NCI-H146 treated with DMSO at 0.1 percent for 48 hours (cell line): ENCODE data around the gene GSTP1.
A peak's percentile ranks its signal among the peaks of the same experiment; 100 is the strongest.
"Not testable (repeated sequence)": the region's sequence is repeated elsewhere in the genome, so short reads cannot be mapped to it uniquely, and the experiment has no call there.

Experiments used
- DNase-seq: peaks from one replicate; lab custom pipeline; 2025; ENCODE audit not compliant: unreplicated experiment; lab: John Stamatoyannopoulos, UW

GSTP1 gene

DNA sequence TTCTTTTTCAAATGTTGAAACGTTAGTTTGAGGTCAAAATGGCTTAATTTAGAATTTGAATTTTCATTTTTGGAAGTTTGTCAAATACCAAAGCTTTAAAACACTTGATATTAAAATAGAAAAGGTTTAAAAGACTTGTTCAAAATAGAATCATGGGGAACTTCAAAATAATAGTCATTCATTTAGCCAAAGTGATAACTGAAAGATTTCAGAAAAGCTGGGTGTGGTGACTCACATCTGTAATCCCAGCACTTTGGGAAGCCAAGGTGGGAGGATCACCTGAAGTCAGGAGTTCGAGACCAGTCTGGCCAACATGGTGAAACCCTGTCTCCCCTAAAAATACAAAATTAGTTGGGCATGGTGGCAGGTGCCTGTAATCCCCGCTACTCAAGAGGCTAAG, 10.9 kb downstream of the GSTP1 start:
- no peak for DNase-seq

DNA sequence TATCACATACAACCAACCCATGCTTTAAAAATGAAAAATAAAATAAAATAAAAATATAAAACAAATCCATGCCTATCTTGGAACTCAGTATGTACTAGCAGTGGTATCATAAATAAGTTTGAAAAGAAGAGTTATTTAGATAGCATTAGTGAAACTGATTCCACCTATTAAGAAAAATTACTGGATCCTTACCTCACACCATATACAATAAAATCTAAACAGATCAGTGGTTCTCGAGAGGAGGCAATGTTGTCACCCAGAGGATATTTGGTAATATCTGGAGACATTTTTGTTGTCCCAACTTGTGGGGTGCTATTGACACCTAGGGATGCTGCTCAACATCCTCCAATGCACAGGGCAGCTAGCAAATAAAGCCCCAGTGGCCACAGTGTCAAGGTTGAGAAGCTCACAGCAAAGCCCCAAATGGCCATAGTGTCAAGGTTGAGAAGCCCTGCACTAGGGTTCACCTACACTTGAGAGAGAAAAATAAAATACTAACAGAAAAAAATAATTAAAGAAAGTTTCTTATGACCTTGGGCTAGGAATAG, 13.2 kb downstream of the GSTP1 start:
- DNase-seq = no peak

DNA sequence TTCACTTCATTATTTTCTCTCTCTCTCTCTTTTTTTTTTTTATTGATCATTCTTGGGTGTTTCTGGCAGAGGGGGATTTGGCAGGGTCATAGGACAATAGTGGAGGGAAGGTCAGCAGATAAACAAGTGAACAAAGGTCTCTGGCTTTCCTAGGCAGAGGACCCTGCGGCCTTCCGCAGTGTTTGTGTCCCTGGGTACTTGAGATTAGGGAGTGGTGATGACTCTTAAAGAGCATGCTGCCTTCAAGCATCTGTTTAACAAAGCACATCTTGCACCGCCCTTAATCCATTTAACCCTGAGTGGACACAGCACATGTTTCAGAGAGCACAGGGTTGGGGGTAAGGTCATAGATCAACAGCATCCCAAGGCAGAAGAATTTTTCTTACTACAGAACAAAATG, 13.8 kb downstream of the GSTP1 start:
- not testable (repeated sequence) for DNase-seq

DNA sequence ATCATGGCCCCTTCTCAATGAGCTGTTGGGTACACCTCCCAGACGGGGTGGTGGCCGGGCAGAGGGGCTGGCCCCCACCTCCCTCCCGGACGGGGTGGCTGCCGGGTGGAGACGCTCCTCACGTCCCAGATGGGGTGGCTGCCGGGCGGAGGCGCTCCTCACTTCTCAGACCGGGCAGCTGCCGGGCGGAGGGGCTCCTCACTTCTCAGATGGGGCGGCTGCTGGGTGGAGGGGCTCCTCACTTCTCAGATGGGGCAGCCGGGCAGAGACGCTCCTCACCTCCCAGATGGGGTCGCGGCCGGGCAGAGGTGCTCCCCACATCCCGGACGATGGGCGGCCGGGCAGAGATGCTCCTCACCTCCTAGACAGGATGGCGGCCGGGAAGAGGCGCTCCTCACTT, 14.4 kb downstream of the GSTP1 start:
- not testable (repeated sequence) for DNase-seq

DNA sequence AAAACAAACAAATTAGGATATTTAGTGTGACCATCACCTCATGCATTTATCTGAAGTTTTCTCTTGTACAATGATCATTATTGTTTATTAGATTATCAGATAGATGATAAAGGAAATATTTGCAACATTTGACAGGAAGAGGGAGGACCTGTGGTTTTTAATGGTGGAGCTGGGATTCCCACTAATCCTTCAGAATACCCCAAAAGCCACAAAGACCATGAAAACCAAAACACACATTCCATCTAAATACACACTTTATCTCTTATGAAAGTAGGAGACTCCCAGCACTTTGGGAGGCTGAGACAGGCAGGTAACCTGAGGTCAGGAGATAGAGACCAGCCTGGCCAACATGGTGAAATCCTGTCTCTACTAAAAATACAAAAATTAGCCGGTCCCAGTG, 15.5 kb downstream of the GSTP1 start:
- no peak for DNase-seq

DNA sequence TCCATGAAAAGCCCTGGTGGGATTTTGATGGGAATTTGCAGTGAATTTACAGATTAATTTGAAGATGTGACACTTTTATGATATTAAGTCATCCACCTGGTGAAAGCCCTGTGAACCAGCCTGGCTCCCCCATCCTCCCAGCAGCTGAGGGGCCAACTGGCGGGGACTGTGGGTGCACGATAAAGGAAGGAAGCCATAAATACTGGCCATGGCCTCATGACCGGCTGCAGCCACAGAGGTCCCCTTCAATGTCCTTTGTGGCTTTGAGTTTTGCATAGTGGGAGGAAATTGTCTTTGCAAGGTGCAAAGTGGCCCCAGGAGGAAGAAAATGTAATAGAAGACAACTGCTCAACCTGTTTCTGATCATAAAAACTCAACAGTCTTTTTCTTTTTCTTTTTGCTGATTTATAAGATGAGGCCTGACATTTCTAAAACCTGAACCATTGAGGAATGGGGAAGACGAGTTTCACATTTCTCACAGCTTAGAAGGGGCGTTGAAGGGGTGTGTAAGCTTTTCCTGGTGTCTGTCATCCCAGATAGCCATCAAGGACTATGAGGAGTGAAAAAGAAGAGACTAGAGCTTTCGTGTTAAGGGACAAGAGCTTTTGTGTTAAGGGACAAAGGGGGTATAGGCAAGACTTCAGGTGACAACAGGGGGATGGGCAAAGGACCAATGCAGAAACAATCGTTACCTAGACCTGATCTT, 16.9 kb downstream of the GSTP1 start:
- no peak for DNase-seq

DNA sequence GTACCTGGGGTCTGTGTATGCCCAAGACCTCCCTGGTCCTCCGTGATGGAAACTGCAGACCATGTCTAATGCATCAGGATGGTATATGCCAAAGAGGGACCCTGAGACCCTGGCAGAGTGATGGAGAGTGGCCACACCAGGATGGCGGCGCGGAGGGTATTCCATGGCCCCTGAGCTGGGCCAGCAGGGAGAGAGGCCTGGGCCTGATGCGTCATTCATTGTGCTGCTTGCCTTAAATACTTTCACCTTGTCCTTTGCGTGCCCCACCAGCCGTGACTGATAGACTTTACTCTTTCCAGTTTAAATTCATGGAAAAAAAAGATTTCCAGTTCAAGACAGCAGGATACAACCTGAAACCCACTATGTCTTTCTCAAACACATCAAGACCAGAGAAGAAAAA, 17.5 kb downstream of the GSTP1 start:
- DNase-seq = no peak

DNA sequence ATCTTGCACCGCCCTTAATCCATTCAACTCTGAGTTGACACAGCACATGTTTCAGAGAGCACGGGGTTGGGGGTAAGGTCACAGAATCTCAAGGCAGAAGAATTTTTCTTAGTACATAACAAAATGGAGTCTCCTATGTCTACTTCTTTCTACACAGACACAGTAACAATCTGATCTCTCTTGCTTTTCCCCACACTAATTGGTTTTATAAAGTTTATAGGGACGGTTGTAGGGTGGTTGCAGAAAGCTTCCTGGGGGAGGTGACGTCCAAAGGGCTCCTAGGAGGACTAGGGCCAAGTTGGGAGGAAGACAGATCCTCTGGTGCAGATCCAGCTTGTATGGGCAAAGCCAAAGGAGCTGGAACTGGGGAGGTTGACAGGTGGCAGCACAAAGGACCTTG, 20.5 kb downstream of the GSTP1 start:
- not testable (repeated sequence) for DNase-seq

DNA sequence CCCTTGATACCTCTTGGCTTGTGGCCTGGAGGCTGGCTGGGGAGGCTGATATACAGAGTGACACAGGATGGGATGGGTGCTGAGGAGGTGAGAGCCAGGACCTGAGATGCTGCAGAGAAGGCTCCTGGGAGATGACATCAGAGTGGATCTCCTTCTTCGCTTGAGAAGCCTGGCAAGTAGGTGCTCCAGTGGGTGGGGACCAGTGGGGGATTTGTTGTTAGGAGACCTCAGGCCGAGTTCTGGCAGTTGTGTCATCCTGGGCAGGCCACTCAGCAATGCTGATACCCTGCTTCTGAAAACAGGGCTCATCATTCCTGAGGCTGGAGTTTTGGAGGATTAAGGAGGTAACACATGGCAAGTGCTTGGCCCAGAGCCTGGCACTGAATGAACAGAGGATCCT, 21.2 kb downstream of the GSTP1 start:
- no peak for DNase-seq

DNA sequence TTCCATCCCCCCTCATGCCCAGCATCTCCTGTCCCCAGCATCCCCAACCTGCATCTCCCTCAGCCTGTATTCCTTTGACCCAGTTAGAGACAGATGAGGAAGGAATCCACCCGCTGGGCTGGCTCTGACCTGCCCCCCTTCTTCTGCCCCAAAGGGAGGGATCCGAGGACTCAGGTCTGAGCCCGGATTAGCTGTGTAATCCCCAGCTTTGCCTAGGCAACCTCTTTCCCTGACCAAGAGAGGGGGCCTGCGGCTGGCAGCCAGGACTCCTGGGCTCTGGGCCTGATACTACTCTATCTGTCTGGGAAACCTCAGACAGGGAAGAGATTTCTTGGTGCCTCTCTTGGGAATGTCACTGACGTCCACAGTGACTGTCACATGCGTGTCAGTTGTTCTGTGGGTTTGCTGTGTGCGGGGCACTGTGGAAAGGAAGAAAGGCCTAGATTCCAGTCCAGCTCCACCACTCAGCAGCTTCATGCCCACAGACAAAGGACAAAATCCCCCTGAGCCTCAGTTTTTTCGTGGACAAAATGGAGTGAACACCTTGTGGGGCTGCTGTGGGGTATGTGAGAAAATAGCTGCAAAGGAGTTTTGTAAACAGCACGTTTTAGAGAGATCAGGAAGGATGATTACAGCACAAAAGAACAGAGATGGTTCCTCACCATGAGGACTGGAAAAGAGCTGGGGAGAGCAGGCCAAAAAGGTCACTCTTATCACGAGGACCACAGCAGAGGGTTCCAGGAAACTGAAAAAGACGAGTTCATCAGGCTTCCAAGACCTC, 21.8 kb downstream of the GSTP1 start:
- no peak for DNase-seq

DNA sequence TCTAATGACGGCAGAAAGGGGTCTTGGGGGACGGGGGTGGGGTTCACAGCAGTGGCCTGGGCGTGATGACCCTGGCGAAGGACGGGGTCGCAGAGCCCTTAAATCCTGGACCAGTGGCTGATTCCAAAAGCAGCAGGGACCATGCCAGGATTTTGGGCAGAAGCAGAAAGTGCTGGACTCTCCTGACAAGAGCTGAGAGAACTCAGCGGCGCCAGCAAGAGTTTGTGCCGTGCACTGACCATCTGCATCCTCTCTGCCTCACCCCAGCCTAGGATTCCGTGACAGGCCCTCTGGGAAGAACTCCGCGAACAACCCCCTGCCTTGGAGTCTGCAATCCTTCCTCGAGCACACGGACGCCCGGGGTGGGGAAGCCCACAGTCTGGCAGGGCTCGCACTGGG, 22.5 kb downstream of the GSTP1 start:
- DNase-seq = no peak

DNA sequence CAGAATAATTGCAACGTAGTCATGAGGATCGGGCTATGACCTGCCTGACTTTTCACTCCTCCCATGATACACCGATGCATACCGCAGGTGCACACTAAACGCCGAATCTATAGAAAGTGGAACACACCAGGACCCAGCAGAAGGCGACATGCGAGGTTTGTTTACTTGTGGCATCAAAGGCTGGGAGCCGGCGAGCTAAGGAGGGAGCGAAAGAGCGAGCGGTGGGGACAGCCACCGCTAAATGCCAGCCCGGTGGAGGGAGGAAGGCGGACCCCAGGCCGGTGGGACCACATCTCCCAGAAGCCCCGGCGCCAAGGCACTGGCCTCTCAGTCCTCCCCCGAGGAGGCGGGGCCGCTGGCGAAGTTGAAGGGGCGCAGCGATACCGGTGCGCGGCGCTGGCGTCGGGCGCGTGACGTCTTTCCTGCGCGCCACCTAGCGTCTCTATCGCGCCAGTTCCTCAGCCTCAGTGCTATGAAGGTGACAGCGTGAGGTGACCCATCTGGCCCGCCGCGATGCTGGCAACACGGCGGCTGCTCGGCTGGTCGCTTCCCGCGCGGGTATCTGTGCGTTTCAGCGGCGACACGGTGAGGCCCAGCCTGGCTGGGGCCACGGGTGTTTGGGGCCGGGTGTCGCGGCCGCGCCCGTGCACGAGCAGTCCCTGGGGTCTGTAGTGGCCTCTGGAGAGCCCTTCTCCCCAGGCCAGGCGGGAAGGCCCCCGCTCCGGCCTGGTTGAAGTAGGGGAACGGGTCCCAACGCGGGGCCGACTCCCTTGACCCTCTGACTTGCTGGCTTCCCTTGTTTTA, 23.1 kb downstream of the GSTP1 start, which contains the start of gene NDUFV1:
TSS of gene NDUFV1 (plus strand) at position 445 of the 804 bp plus-strand sequence. CDS start at position 514, 69 bp downstream.
- peak; percentile 96 for DNase-seq

DNA sequence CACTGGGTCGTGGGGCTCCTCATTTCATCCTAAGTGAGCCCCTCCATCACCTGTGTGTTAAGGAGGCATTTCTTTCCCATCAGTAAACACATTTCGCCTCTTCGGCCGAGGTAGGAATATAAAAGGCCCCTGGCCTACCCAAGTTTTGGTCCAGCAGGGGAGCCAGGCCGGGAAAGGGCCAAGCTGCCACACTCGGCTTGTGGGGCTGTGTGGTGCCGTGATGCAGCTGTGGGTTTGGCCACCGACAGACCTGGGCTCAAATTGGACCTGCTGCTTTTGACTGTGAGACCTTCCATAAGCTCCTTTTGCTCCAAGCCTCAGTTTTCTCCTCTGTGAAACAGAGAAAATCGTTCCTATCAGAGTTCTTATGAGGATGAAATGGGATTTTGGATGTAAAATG, 23.9 kb downstream of the GSTP1 start:
- no peak for DNase-seq

DNA sequence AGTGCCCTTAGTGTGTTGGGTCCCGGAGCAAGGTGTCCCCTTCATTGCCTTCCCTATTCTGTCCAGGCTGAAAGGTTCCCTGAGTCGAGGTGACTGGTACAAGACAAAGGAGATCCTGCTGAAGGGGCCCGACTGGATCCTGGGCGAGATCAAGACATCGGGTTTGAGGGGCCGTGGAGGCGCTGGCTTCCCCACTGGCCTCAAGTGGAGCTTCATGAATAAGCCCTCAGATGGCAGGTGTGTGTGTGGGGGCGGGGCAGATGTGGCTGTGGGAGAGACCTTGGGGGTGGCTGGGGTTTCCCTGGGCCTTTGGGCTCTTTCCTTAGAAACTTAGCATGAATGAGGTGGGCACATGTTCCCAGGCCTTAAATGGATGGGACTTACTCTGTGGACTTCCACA, 24.9 kb downstream of the GSTP1 start:
- no peak for DNase-seq

DNA sequence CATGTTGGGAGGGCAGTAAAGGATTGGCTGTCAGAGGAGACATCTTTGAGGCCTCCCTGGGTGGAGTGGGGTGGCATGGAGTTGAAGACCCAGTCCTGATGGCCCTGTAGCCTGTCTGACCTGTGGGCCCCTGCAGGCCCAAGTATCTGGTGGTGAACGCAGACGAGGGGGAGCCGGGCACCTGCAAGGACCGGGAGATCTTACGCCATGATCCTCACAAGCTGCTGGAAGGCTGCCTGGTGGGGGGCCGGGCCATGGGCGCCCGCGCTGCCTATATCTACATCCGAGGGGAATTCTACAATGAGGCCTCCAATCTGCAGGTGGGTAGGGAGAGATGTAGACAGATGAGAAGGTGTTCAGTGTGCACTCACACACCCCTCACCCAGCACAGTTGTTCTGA, 25.7 kb downstream of the GSTP1 start:
- no peak for DNase-seq

DNA sequence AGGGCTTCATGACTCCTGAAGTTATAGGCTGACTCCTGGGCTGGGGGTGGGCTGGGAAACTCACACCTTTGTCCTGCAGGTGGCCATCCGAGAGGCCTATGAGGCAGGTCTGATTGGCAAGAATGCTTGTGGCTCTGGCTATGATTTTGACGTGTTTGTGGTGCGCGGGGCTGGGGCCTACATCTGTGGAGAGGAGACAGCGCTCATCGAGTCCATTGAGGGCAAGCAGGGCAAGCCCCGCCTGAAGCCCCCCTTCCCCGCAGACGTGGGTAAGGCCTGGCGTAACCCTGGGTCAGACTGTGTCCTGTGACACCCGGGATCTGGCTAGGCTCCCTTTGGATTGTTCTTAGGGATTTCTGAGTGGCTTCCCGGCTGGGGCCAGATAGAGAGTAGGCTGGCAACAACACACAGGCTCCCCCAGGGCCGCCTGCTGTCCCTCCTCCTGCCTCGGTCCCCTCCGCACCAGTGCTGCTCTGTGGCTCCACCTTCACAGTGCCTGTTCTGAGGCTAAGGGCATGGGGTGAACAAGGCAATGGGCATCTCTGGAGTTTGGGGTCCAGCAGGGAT, 26.8 kb downstream of the GSTP1 start:
- DNase-seq = no peak

DNA sequence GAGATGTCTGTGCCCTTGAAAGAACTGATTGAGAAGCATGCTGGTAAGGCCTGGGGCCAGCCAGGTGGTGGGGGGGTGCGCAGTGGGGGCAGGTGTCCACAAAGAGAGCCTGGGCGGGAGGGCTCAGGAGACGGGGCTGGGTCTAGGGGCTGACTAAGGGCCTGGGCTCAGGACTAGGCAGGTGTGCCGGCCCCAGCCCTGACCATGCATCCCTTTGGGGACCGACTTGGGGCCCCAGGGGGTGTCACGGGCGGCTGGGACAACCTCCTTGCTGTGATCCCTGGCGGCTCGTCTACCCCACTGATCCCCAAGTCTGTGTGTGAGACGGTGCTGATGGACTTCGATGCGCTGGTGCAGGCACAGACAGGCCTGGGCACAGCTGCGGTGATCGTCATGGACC, 27.6 kb downstream of the GSTP1 start:
- no peak for DNase-seq

DNA sequence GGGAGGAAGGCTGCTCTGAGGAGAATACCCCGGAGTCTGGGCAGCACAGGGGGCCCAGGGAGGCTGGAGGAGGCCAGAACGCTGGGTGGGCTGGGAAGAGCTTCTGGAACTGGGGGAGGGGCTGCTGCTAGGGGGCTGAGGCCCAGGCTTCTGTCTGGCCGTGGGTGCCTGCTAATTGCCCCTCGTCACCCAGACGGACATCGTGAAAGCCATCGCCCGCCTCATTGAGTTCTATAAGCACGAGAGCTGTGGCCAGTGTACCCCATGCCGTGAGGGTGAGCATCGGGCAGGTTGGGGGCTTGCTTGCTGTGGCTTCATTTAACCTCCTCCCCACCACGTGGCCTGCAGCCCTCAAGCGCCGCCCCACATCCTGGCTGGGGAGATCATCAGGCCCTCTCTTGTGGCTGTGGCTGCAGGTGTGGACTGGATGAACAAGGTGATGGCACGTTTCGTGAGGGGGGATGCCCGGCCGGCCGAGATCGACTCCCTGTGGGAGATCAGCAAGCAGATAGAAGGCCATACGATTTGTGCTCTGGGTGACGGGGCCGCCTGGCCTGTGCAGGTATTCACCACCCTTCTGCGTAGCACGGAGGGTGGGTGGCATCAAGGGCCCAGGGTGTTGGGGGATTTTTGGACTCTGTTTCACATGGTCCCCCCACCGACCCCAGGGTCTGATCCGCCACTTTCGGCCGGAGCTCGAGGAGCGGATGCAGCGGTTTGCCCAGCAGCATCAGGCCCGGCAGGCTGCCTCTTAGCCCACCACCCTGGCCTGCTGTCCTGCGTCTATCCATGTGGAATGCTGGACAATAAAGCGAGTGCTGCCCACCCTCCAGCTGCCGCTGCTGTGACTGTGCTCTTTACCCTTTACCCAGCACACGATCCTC, 28.3 kb downstream of the GSTP1 start:
- no peak for DNase-seq

DNA sequence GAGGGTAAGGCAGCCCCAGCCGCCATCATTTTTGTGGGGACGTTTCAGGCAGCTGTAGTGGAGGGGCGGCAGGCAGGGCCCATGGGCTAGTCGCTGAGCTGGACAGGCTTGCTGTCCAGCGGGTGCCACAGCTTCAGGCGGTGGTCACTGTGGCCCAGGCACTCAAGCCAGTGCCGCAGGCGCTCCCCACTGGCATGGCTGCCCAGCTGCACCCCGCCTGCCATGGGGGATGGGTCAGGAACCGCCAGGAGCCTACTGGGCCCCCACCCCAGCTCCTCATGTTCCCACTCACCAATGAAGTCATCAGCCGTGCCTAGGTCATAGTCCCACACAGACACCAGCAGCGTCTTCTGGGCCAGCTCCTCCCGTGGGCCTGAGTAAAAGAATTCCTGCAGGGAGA, 29.1 kb downstream of the GSTP1 start:
- no peak for DNase-seq

DNA sequence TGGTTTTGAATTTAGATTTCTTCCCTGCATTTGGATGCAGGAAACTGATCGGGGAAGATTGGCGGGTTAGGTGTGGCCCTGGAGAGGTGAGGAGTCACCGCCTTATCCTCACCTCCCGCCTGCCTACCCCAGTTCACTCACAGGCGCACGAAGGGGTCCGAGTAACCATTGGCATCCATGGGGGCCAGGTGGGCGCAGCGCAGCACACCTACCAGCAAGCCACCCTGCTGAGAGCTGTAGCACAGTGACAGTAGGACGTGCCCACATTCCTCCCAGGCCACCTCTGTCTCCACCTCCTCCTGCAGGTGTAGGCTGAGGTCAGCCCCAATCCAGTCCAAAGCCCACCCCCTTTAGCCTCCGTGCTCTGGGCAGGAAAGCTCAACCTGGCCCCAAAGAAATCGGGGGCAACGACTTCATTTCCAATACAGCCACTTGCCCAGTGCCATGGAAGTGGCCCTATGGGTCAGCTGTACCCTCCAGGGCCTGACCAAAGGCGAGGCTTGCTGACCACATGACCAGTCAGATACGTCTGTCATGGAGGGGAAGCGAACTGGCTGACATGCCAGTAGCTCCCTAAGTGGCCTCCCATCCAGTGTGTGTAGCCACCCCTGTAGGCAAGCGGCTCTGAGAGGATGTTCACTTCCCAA, 29.8 kb downstream of the GSTP1 start:
- DNase-seq = no peak
